Fibroblast of pulmonary artery (primary cell): ENCODE data around the gene SMYD3.

ENCODE experiments used
- DNase-seq: peaks from one replicate; pipeline ENCODE4 v3.0.0-alpha.2; 2010; ENCODE audit warnings: low read depth
- H3K4me3 ChIP-seq: replicated peaks from 2 replicates; pipeline ENCODE4 v1.5.1; 2011; ENCODE audit warnings: low read depth, mild to moderate bottlenecking, control low read depth, low read length, moderate library complexity
- CTCF ChIP-seq: IDR thresholded peaks from 2 replicates; pipeline ENCODE4 v1.5.1; 2011; ENCODE audit warnings: mild to moderate bottlenecking, control low read depth, low read length, inconsistent platforms; ENCODE audit errors: missing control alignments

Gene SMYD3

DNA sequence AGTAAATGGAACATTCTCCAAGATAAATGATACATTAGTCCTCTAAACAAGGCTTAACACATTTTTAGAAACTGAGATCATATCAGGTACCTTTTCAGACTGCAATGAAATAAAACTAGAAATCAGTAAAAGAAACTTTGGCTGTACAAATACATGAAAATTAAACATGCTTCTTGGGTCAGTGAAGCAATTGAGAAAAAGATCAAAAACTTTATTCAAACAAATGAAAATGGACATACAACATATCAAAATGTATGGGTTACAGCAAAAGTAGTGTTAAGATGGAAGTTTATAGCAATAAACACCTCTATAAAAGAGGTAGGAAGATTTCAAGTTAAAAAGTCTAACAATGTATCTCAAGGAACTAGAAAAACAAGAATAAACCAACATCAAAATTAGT, 598.5 kb downstream of the SMYD3 start:
- DNase-seq = no peak
- no peak for TF ChIP-seq CTCF
- H3K4me3 ChIP-seq = no peak overlapping the region

DNA sequence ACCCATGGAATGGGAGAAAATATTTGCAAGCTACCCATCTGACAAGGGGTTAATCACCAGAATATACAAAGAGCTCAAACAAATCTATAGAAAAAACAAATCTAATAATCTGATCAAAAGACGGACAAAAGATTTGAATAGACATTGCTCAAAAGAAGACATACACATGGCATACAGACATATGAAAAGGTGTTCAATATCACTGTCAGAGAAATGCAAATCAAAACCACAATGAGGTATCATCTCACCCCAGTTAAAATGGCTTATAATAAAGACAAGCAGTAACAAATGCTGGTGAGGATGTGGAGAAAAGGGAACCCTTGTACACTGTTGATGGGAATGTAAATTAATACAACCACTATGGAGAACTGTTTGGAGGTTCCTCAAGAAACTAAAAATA, 600.9 kb downstream of the SMYD3 start:
- TF ChIP-seq CTCF = no peak
- no peak overlapping the region for H3K4me3 ChIP-seq
- no peak for DNase-seq

DNA sequence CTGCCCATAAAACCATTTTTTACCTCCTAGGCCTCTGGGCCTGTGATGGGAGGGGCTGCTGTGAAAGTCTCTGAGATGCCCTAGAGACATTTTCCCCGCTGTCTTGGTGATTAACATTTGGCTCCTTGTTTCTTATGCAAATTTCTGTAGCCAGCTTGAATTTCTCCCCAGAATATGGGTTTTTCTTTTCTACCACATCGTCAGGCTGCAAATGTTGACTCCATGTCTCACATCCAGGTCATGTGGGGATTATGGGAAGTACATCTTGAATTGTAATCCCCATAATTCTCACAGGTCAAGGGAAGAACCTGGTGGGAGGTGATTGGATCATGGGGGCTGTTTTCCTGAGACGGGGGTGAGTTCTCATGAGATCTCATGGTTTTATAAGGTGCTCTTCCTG, 603.2 kb downstream of the SMYD3 start:
- no peak for DNase-seq
- TF ChIP-seq CTCF = no peak
- no peak overlapping the region for H3K4me3 ChIP-seq

DNA sequence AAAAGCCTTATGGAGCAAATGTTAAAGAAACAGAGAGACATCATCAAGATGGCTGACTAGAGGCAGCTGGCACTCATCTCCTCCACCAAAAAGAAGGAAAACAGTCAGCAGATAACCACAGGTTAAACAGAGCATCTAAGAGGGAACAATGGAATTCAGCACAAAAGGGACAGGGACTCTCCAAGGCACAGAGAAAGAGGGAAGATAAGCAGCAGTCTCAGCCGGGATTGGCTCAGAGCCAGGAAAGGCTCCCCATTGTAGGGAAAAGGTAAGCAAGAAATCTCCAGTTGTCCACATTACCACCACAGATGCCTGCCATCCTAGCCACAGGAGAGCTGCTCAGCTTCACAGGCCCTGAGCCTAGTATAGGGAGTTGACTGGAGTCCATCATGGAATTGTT, 605.5 kb downstream of the SMYD3 start:
- TF ChIP-seq CTCF = no peak
- H3K4me3 ChIP-seq = no peak overlapping the region
- peak; percentile 10 for DNase-seq

DNA sequence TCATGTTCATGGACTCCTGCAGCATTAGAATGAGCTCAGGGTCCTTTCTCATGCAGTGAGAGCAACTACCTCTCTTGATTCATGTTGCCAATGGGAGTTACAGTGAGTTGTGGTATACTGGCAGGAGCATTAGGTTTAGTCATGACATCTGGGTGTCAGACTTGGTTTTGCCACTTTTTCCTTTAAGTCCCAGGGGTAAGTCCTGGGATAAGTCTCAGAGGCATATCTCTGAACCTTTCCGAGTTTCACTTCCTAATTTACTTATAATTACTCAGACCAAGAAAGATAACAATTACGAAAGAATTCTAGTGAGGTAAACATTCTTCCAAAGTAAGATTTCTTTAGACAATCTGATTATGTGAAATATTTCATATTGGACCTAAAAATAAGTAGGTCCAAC, 606.0 kb downstream of the SMYD3 start:
- H3K4me3 ChIP-seq = no peak overlapping the region
- peak; percentile 20 for DNase-seq
- TF ChIP-seq CTCF = no peak

DNA sequence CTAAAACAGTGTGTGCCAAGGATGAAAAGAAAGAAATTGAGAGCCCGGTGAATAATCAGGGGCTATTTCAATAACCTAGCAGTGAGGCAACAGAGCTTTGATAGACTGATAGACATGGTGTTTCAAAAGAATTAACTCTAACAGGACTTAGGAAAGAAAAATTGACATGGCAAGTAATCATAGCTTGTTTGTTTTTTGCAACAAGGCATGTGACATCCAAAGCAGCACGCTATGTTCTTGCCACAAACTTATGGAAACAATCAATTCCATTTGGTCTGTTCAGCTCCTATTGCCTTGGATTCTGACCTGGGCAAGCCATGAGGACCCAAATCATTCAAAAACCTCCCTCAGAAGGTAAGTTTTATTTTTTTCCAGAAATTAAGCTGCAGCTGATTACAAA, 608.5 kb downstream of the SMYD3 start:
- TF ChIP-seq CTCF = no peak
- H3K4me3 ChIP-seq = no peak overlapping the region

GRCh38 chr1:245896258-245896657, 610.8 kb downstream of the SMYD3 start:
- no peak overlapping the region for H3K4me3 ChIP-seq
- no peak for TF ChIP-seq CTCF
- DNase-seq = no peak

More for the DNA sequence above, 608.5 kb downstream of the SMYD3 start:
- DNase-seq = no peak
